HFFc6 (cell line): ENCODE measurements around the gene PCYT1A. TPM values are rescaled to one million over a fixed set of nuclear protein-coding genes. Genes with fewer than 3 reads are reported as not detected.

ENCODE experiments used
- DNase-seq: peaks from one replicate; pipeline ENCODE4 v3.0.0-alpha.2; 2018
- H3K27ac Mint-ChIP-seq: 2 replicates; pipeline ENCODE4 v1.8.0; 2020; ENCODE audit warnings: mild to moderate bottlenecking, mixed read lengths
- H3K27me3 Mint-ChIP-seq: 2 replicates; pipeline ENCODE4 v1.8.0; 2021; ENCODE audit warnings: mild to moderate bottlenecking, moderate library complexity, mixed read lengths; ENCODE audit not compliant: insufficient read depth
- H3K36me3 Mint-ChIP-seq: 2 replicates; pipeline ENCODE4 v1.8.0; 2021; ENCODE audit warnings: low read depth, mixed read lengths
- H3K4me1 Mint-ChIP-seq: 2 replicates; pipeline ENCODE4 v1.8.0; 2020; ENCODE audit warnings: low read depth, mixed read lengths
- H3K4me3 Mint-ChIP-seq: 2 replicates; pipeline ENCODE4 v1.8.0; 2020; ENCODE audit warnings: mild to moderate bottlenecking, moderate library complexity, mixed read lengths
- H3K9me3 Mint-ChIP-seq: 2 replicates; pipeline ENCODE4 v1.8.0; 2020; ENCODE audit warnings: mild to moderate bottlenecking, mixed read lengths
- CTCF ChIP-seq: fragments of 200-600 bp; sonication (generic); IDR thresholded peaks from 2 replicates; pipeline ENCODE4 v1.5.0; 2021; ENCODE audit warnings: antibody characterized with exemption, mild to moderate bottlenecking
- total RNA-seq, 6 experiments: library from RNA; stranded (reverse); fragmentation: NEBNext Ultra II Directional; extraction: Animal tissue kit (Norgen Biotek cat#: 25700); gene quantifications; 2 replicates in 1 of 6; 3 replicates in 5 of 6; pipeline ENCODE4 v1.2.3, GENCODE V29; 2021

Gene PCYT1A
- total RNA-seq, 6 experiments from 2014 or later = 77.2 to 83.0 (median 81.2) TPM

GRCh38 chr3:196298521-196298920 lies 11.0 kb upstream of the PCYT1A start:
- Mint-ChIP-seq H3K27me3 (no peaks in the 10 kb centered on the region), H3K4me3 (no peak overlapping the region), H3K27ac (no peak overlapping the region), H3K36me3 (peaks cover 11% of the 10 kb centered on the region), H3K9me3 (no peaks in the 10 kb centered on the region), H3K4me1 (no peaks in the 10 kb centered on the region; the same call in 1 of the 2 replicates)
- TF ChIP-seq CTCF = no peak
- no peak for DNase-seq

- H3K9me3 Mint-ChIP-seq = no peaks in the 10 kb centered on the region; the same call in 1 of the 2 replicates
- H3K36me3 Mint-ChIP-seq = peaks cover 10% of the 10 kb centered on the region
- TF ChIP-seq CTCF = no peak
- peaks cover 5% of the 10 kb centered on the region; the same call in 1 of the 2 replicates for H3K4me1 Mint-ChIP-seq
- H3K27me3 Mint-ChIP-seq = peaks cover 4% of the 10 kb centered on the region
- no peak for DNase-seq
- H3K4me3 Mint-ChIP-seq = no peak overlapping the region
- H3K27ac Mint-ChIP-seq = no peak overlapping the region
Measured at GRCh38 chr3:196292286-196292923, 4.9 kb upstream of the PCYT1A start.

GRCh38 chr3:196288141-196288460 lies 575 bp upstream of the PCYT1A start:
- Mint-ChIP-seq H3K9me3 (no peaks in the 10 kb centered on the region; the same call in 1 of the 2 replicates), H3K36me3 (peaks cover 28% of the 10 kb centered on the region), H3K27me3 (peaks cover 6% of the 10 kb centered on the region), H3K4me3 (peak overlapping the region; percentile 99), H3K27ac (peak overlapping the region; percentile 98), H3K4me1 (peaks cover 30% of the 10 kb centered on the region)
- TF ChIP-seq CTCF = no peak
- DNase-seq = no peak

GRCh38 chr3:196287090-196287439 lies 461 bp downstream of the PCYT1A start:
- H3K36me3 Mint-ChIP-seq = peaks cover 28% of the 10 kb centered on the region
- H3K27me3 Mint-ChIP-seq = peaks cover 6% of the 10 kb centered on the region
- no peaks in the 10 kb centered on the region; the same call in 1 of the 2 replicates for H3K9me3 Mint-ChIP-seq
- peak overlapping the region; percentile 98 for H3K27ac Mint-ChIP-seq
- H3K4me3 Mint-ChIP-seq = peak overlapping the region; percentile 99
- no peak; the same call in 1 of the 2 replicates for TF ChIP-seq CTCF
- peaks cover 30% of the 10 kb centered on the region for H3K4me1 Mint-ChIP-seq
- DNase-seq = no peak

GRCh38 chr3:196284396-196284795 lies 3.1 kb downstream of the PCYT1A start:
- Mint-ChIP-seq H3K27ac (no peak overlapping the region), H3K9me3 (no peaks in the 10 kb centered on the region; the same call in 1 of the 2 replicates), H3K36me3 (peaks cover 28% of the 10 kb centered on the region), H3K4me1 (peaks cover 47% of the 10 kb centered on the region), H3K27me3 (peaks cover 6% of the 10 kb centered on the region), H3K4me3 (0 out of 2 replicates have a peak overlapping the region, but pooled peaks have one; percentile 3)
- TF ChIP-seq CTCF = no peak
- DNase-seq = no peak
